Measurements from ENCODE around the gene PDE9A.

DNA sequence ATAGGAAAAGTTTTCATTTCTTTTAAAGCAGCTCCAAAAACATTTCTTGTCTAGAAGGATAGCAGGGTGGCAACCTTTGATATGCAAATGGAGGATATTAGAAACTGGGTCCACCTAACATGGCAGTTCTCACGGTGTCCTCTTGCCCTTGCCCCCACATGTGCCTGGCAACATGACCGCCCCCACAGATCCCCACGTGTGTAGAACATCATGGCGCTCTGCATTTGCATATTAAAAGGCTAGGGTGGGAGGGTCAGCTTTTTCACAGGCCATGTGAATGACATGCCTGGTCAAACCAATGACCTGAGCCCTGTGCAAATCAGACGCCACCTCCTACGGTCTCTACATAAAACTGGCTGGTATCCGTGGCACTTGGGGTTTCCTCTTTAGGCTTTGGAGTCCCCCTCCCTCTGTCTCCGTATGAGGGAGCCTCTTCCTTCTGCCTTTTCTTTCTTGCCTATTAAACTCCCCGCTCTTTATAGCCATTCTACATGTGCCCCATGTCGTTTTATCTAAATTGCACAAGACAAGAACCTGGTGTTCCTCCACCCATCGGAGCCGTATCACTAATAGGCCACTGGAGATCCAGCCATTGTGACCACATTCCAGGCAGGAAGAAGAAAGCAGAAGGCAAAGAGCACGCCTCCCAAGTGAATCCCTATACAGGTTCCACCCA, 154.7 kb downstream of the PDE9A start:
- TF ChIP-seq POLR2A (IDR thresholded peaks at IDR 0.05; ENCODE audit: low read depth, low read length) (no peak), POLR2AphosphoS5 (IDR thresholded peaks at IDR 0.05; ENCODE audit: low read depth, low read length) (no peak), TAF1 (IDR thresholded peaks at IDR 0.05; ENCODE audit: borderline replicate concordance, low read depth, low read length) (no peak)

Measured in GM12892 (cell line).